ENCODE data around the gene DGKA.
"Not testable (repeated sequence)": the region's sequence is repeated elsewhere in the genome, so short reads cannot be mapped to it uniquely, and the experiment has no call there.

The DGKA gene

GRCh38 chr12:56001487-56002100 lies 70.6 kb downstream of the DGKA start:
- no peak overlapping the region for H3K9ac ChIP-seq
- peaks cover 7 to 40% (median 9%) of the 10 kb centered on the region in 10 experiments; a peak in 15 of 20 replicates for H3K4me1 ChIP-seq
- no peak overlapping the region for H3K27ac ChIP-seq
- TF ChIP-seq Cebpa-rat (IDR thresholded peaks at IDR 0.05): no peak
- no peaks in the 10 kb centered on the region for H4K20me1 ChIP-seq
- H3K9me3 ChIP-seq (replicated peaks in 1 of 11): peaks cover 0 to 6% (median 0%) of the 10 kb centered on the region in 11 experiments; a peak in 1 of 22 replicates
- H3K27me3 ChIP-seq: no peaks in the 10 kb centered on the region
- no peak overlapping the region for H3K4me2 ChIP-seq
- peaks cover 0 to 14% (median 0%) of the 10 kb centered on the region in 11 experiments; a peak in 4 of 22 replicates for H3K36me3 ChIP-seq
- H3K4me3 ChIP-seq: no peak overlapping the region

DNA sequence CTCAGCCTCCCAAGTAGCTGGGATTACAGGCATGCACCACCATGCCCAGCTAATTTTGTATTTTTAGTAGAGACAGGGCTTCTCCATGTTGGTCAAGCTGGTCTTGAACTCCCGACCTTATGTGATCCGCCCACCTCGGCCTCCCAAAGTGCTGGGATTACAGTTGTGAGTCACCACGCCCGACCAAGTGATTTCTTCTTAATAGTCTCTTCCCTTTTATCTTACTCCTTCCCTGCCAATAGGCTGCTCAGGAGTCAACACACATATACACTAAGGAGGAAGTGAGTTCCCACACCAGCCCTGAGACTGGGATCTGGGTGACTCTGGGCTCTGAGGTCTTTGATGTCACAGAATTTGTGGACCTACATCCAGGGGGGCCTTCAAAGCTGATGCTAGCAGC lies 72.4 kb downstream of the DGKA start:
- not testable (repeated sequence) for H3K9me3 ChIP-seq (replicated peaks in 1 of 11); H3K9ac ChIP-seq; H3K27me3 ChIP-seq; H3K4me3 ChIP-seq; H4K20me1 ChIP-seq
- H3K4me1 ChIP-seq: peaks cover 6 to 34% (median 13%) of the 10 kb centered on the region in 10 experiments
- peak overlapping the region in 3 of 11 experiments; percentile 13 to 40 (median 33); a peak in 3 of 22 replicates for H3K4me2 ChIP-seq
- H3K27ac ChIP-seq: peak overlapping the region in 2 of 11 experiments; percentile 14 to 37; a peak in 2 of 22 replicates
- H3K36me3 ChIP-seq: peaks cover 0 to 14% (median 0%) of the 10 kb centered on the region in 11 experiments; a peak in 4 of 22 replicates

Data from BLaER1 treated with 17β-estradiol and CSF1 and Interleukin-3, amounts not matched to agents 10 nM and 100 nM (cell line).